HepG2 (cell line): ENCODE data around the gene AMIGO3. TPM values are rescaled to one million over a fixed set of nuclear protein-coding genes. Genes with fewer than 3 reads are reported as not detected.

Experiments
- ATAC-seq: fragments of 200-7000 bp; cut with Tn5 transposase; 3 replicates; pipeline ENCODE4 v1.9.1; 2020; ENCODE audit warnings: mild to moderate bottlenecking, moderate library complexity
- BruUV-seq: library from RNA; stranded (reverse); fragments of 400-500 nt; replicated peaks from 2 replicates; lab custom pipeline; 2021; lab: Mats Ljungman, UMichigan
- CTCF ChIA-PET: fragments of 300-600 bp; formaldehyde crosslinking; extraction: SDS; loops from one replicate; lab custom pipeline; 2021; ENCODE audit warnings: low total read pairs, inconsistent platforms, low intra/inter-chr PET ratio; lab: Yijun Ruan, JAX
- POLR2A ChIA-PET: fragments of 350-600 bp; sonication (Branson Sonifier 250); formaldehyde crosslinking; loops from one replicate; lab custom pipeline; 2020; ENCODE audit warnings: antibody characterized with exemption, inconsistent platforms; lab: Yijun Ruan, JAX
- DNase-seq: peaks from one replicate; pipeline ENCODE4 v3.0.0-alpha.2; 2015; ENCODE audit warnings: low spot score
- FAIRE-seq: peaks from 3 replicates; lab custom pipeline; 2011; peaks lifted over from hg19 to GRCh38; lab: Jason Lieb, UNC
- H2AFZ ChIP-seq: one replicate; pipeline ENCODE4 v1.6.1; 2011; ENCODE audit warnings: low read length, inconsistent platforms
- H3K27ac ChIP-seq: fragments of 300-600 bp; 3 replicates; pipeline ENCODE4 v1.8.0; 2011; ENCODE audit warnings: mixed run types, mild to moderate bottlenecking, mixed read lengths, low read length, inconsistent platforms; ENCODE audit not compliant: insufficient read depth; ENCODE audit errors: extremely low read length
- H3K27me3 ChIP-seq, 2 experiments: fragments of 200-600 bp in 1 of 2; 2 replicates in 1 of 2; 3 replicates in 1 of 2; pipeline versions ENCODE4 v1.6.0 to v1.8.0; 2011; ENCODE audit warnings: low read length in 2 of 2, mild to moderate bottlenecking in 2 of 2, moderate library complexity in 2 of 2, inconsistent platforms in 1 of 2; ENCODE audit not compliant: insufficient read depth in 2 of 2, control insufficient read depth in 1 of 2
- H3K36me3 ChIP-seq, 2 experiments: fragments of 200-600 bp in 1 of 2; replicated peaks in 1 of 2; 2 replicates in 1 of 2; 3 replicates in 1 of 2; pipeline versions ENCODE4 v1.5.1 to v1.8.0; 2011; ENCODE audit warnings: low read length in 2 of 2, inconsistent platforms in 1 of 2; ENCODE audit not compliant: insufficient read depth in 2 of 2, control insufficient read depth in 1 of 2
- H3K4me1 ChIP-seq: 2 replicates; pipeline ENCODE4 v1.5.1; 2012; ENCODE audit warnings: low read length, inconsistent platforms; ENCODE audit not compliant: insufficient read depth
- H3K4me2 ChIP-seq: 2 replicates; pipeline ENCODE4 v1.6.0; 2011; ENCODE audit warnings: low read depth, low read length, inconsistent platforms
- H3K4me3 ChIP-seq, 3 experiments: fragments of 200-600 bp in 1 of 3; sonication (generic), shearing (Covaris generic) in 1 of 3; replicated peaks in 1 of 3; 2 replicates each; pipeline ENCODE4 v1.5.1; 2011 to 2016; ENCODE audit warnings: low read length in 3 of 3, inconsistent platforms in 2 of 3, low read depth in 2 of 3, mild to moderate bottlenecking in 2 of 3, control low read depth in 1 of 3, mixed read lengths in 1 of 3; ENCODE audit not compliant: insufficient read depth in 1 of 3
- H3K79me2 ChIP-seq: one replicate; pipeline ENCODE4 v1.6.1; 2011; ENCODE audit warnings: low read length, inconsistent platforms; ENCODE audit not compliant: insufficient read depth
- H3K9ac ChIP-seq: 2 replicates; pipeline ENCODE4 v1.6.0; 2011; ENCODE audit warnings: mild to moderate bottlenecking, low read depth, low read length, inconsistent platforms; ENCODE audit not compliant: insufficient read depth
- H3K9me3 ChIP-seq: 2 replicates; pipeline ENCODE4 v1.5.1; 2012; ENCODE audit warnings: mild to moderate bottlenecking, low read length
- H4K20me1 ChIP-seq: 2 replicates; pipeline ENCODE4 v1.6.0; 2011; ENCODE audit warnings: inconsistent platforms, mild to moderate bottlenecking, low read length, moderate library complexity; ENCODE audit not compliant: insufficient read depth
- DMTF1 ChIP-seq: sonication (generic); formaldehyde crosslinking; IDR thresholded peaks from 2 replicates; pipeline ENCODE4 v1.4.0; 2020; ENCODE audit warnings: mild to moderate bottlenecking, missing genetic modification reagents
- FOXC1 ChIP-seq: sonication (generic); formaldehyde crosslinking; IDR thresholded peaks from 2 replicates; pipeline ENCODE4 v1.8.0; 2022; ENCODE audit warnings: mild to moderate bottlenecking, missing genetic modification reagents, borderline replicate concordance
- WGBS: methylation state at CpG from one replicate; pipeline ENCODE4 v1.1.6; 2017; ENCODE audit warnings: low lambda C conversion rate; 5-methylcytosine and 5-hydroxymethylcytosine counted together
- in situ Hi-C: cut with HindIII; loops from 2 replicates; pipeline ENCODE4 v1.10.0; 2017; ENCODE audit warnings: low pct_unique_long_range_greater_than_20kb; ENCODE audit not compliant: extremely low pct_ligation_motif_present
- intact Hi-C: fragments of 100-400 bp; cut with micrococcal nuclease; formaldehyde crosslinking; loops from one replicate; pipeline ENCODE4 v1.10.0; 2022; ENCODE audit not compliant: unreplicated experiment
- polyA plus RNA-seq, 8 experiments: library from polyadenylated mRNA; depleted of rRNA in 3 of 8; stranded (reverse) in 7 of 8; unstranded in 1 of 8; fragments of >200 nt; fragmentation: Illumina TruSeq in 4 of 8; extraction: Trizol in 4 of 8; gene quantifications; 2 replicates each; pipeline versions ENCODE4 v1.2.1 to v1.2.3, GENCODE V29; 2011 to 2016; ENCODE audit warnings: low read depth in 4 of 8, missing spikeins in 1 of 8, mixed read lengths in 1 of 8; ENCODE audit not compliant: insufficient read depth in 1 of 8
- total RNA-seq, 5 experiments: library from RNA; depleted of rRNA; stranded (reverse); fragments of >200 nt; fragmentation: Illumina TruSeq; extraction: Trizol; gene quantifications; 2 replicates each; pipeline ENCODE4 v1.2.3, GENCODE V29; 2016; ENCODE audit warnings: low read depth in 1 of 5
- TF ChIP-seq, protein P1 (sequence below): sonication (generic); formaldehyde crosslinking; IDR thresholded peaks from 2 replicates; pipeline ENCODE4 v1.5.1; 2020; ENCODE audit warnings: mild to moderate bottlenecking, missing genetic modification reagents, borderline replicate concordance

AMIGO3 gene
- total and polyA plus RNA-seq, 2 of the 13 experiments (the other 11 are each of a cell fraction or from before 2014, with no cell fraction given) = 0.35 TPM; not detected in 1

DNA sequence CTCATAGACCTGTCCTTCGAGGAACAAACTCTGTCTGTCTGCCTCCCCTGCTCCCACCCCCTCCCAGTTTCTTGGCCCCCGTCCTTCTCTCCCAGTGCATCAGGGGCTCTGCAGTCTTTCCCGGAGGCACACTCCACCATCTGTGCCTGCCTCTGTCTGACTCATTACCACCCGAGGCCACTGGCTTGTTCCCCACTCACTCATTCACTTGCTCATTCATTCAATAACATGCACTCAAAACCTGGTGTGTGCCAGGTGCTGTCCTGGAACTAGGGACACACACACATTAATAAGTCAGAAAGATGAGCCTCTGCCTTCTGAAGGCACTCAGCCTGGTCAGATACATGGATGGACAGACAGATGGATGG lies 12.4 kb downstream of the AMIGO3 start:
- Histone ChIP-seq H3K27ac (no peak overlapping the region), H3K9ac (no peak overlapping the region), H3K9me3 (no peaks in the 10 kb centered on the region)
- intact Hi-C loops (no loop called here), in situ Hi-C loops (no loop called here)
- no peak for ATAC-seq
- DNase-seq = no peak
- no peak for FAIRE-seq
- CTCF ChIA-PET = interaction anchor here (0.9 kb wide), 1 partner anchor 132 kb away, joined by 3 read pairs; no protein-coding TSS in a partner anchor
- POLR2A ChIA-PET = no interaction called here
- whole genome bisulfite sequencing = 93% methylated on average over 4 of the region's 4 CpGs
- TF ChIP-seq DMTF1 (CRISPR knock-in tag) = no peak
- TF ChIP-seq, protein P1, sequence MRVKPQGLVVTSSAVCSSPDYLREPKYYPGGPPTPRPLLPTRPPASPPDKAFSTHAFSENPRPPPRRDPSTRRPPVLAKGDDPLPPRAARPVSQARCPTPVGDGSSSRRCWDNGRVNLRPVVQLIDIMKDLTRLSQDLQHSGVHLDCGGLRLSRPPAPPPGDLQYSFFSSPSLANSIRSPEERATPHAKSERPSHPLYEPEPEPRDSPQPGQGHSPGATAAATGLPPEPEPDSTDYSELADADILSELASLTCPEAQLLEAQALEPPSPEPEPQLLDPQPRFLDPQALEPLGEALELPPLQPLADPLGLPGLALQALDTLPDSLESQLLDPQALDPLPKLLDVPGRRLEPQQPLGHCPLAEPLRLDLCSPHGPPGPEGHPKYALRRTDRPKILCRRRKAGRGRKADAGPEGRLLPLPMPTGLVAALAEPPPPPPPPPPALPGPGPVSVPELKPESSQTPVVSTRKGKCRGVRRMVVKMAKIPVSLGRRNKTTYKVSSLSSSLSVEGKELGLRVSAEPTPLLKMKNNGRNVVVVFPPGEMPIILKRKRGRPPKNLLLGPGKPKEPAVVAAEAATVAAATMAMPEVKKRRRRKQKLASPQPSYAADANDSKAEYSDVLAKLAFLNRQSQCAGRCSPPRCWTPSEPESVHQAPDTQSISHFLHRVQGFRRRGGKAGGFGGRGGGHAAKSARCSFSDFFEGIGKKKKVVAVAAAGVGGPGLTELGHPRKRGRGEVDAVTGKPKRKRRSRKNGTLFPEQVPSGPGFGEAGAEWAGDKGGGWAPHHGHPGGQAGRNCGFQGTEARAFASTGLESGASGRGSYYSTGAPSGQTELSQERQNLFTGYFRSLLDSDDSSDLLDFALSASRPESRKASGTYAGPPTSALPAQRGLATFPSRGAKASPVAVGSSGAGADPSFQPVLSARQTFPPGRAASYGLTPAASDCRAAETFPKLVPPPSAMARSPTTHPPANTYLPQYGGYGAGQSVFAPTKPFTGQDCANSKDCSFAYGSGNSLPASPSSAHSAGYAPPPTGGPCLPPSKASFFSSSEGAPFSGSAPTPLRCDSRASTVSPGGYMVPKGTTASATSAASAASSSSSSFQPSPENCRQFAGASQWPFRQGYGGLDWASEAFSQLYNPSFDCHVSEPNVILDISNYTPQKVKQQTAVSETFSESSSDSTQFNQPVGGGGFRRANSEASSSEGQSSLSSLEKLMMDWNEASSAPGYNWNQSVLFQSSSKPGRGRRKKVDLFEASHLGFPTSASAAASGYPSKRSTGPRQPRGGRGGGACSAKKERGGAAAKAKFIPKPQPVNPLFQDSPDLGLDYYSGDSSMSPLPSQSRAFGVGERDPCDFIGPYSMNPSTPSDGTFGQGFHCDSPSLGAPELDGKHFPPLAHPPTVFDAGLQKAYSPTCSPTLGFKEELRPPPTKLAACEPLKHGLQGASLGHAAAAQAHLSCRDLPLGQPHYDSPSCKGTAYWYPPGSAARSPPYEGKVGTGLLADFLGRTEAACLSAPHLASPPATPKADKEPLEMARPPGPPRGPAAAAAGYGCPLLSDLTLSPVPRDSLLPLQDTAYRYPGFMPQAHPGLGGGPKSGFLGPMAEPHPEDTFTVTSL (CRISPR knock-in tag) = no peak
- no peak for TF ChIP-seq FOXC1 (CRISPR knock-in tag)
- TF ChIP-seq, all 625 proteins: peak for 0
- Histone ChIP-seq H2AFZ (no peak overlapping the region), H3K36me3 (peaks cover 21 to 47% of the 10 kb centered on the region in 2 experiments), H3K79me2 (no peaks in the 10 kb centered on the region), H3K4me1 (peaks cover 5% of the 10 kb centered on the region), H3K4me2 (no peak overlapping the region), H4K20me1 (no peaks in the 10 kb centered on the region), H3K4me3 (no peak overlapping the region), H3K27me3 (no peaks in the 10 kb centered on the region; a peak in 1 of 5 replicates)
- no TSS peak for BruUV-seq
